Activated naive CD8-positive, alpha-beta T cell treated with anti-CD3 and anti-CD28 coated beads, Interleukin-2, amount 10 ng/mL, durations not matched to agents 7 days and 5 days (primary cell): ENCODE measurements around the gene DLG2. TPM values are rescaled to one million over a fixed set of nuclear protein-coding genes. Genes with fewer than 3 reads are reported as not detected.

Experiments used
- ATAC-seq: fragments of 150-1000 bp; cut with Tn5 transposase; one replicate; pipeline ENCODE4 v1.10.0; 2021; ENCODE audit warnings: low read depth, moderate library complexity
- POLR2A ChIA-PET: fragments of 350-600 bp; sonication (Branson Sonifier 250); formaldehyde crosslinking; loops from one replicate; lab custom pipeline; 2021; ENCODE audit warnings: antibody characterized with exemption; lab: Charles Lee
- DNase-seq: peaks from one replicate; pipeline ENCODE4 v3.0.0; 2021
- H3K27ac Mint-ChIP-seq: one replicate; pipeline ENCODE4 v1.8.0; 2022; ENCODE audit warnings: mild to moderate bottlenecking, mixed read lengths
- H3K27me3 Mint-ChIP-seq: one replicate; pipeline ENCODE4 v1.8.0; 2022; ENCODE audit warnings: mild to moderate bottlenecking, moderate library complexity, mixed read lengths
- H3K36me3 Mint-ChIP-seq: one replicate; pipeline ENCODE4 v1.8.0; 2021; ENCODE audit warnings: mild to moderate bottlenecking, mixed read lengths
- H3K4me1 Mint-ChIP-seq: one replicate; pipeline ENCODE4 v1.8.0; 2021; ENCODE audit warnings: mixed read lengths
- H3K4me3 Mint-ChIP-seq: one replicate; pipeline ENCODE4 v1.8.0; 2022; ENCODE audit warnings: mild to moderate bottlenecking, moderate library complexity, mixed read lengths
- H3K9me3 Mint-ChIP-seq: one replicate; pipeline ENCODE4 v1.8.0; 2021; ENCODE audit warnings: mixed read lengths
- total RNA-seq, 2 experiments: library from RNA; stranded (reverse); gene quantifications; one replicate each; pipeline ENCODE4 v1.2.3, GENCODE V29; 2021

Gene DLG2
- total RNA-seq, 2 experiments from 2014 or later, result 2.6 to 3.4 TPM

DNA sequence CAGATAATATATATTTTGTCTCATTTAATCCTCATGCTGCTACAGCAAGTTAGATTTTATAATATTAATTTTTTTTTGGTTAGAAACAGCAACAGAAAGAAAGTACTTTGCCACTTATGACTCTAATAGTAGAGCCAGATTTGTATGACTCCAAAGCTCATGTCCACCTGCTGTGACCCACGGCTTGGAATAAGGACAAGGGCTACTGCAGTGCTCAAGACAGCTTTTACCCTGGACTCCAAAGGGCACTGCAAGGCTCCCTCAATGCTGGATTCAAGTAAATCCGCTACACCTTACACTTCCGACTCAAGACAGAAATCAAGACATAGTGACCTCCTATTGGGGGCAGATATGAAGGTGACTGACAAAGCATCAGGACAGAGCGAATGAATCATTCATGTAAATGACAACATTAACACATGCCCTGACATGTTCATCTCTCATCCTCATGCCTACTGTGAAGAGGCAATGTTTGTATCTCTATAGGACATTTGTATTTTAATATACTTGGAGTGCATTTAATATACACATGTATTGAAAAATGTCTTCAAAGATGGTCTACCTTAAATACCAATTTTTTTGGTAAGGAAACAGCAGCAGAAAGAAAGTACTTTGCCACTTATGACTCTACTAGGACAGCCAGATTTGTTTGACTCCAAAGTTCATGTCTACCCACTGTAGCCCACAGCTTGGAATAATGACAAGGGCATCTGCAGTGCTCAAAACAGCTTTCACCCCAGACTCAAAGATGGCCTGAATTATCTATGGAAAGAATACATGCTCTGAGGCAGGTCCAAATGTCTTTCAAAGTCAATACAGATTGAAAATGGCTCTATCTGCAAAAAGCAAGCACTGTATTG lies 1965.4 kb downstream of the DLG2 start:
- DNase-seq (no peak), ATAC-seq (no peak)
- H3K9me3 Mint-ChIP-seq, result no peaks in the 10 kb centered on the region
- H3K4me1 Mint-ChIP-seq, result no peaks in the 10 kb centered on the region
- H3K36me3 Mint-ChIP-seq, result no peaks in the 10 kb centered on the region
- POLR2A ChIA-PET, result no interaction called here
- no peak overlapping the region for H3K4me3 Mint-ChIP-seq
- peaks cover 2% of the 10 kb centered on the region for H3K27me3 Mint-ChIP-seq
- H3K27ac Mint-ChIP-seq, result no peak overlapping the region

DNA sequence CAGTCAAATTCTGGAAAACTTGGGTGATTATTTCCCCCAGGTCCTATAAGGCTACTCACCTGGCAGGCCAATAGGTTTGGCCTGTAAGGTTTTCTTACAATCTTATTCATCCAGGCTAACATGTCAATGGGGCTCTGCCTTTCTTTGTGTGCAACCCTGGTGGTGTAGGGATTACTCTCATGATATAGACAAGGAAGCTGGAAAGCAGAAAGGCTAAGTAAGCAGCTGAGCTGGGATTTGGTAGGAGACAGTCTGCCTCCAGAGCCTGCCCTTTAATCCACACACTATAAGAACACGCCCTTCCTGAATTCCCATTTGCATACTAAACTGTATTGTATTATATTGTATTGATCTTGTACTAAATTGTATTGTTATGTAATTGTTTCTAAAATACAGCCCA lies 1967.7 kb downstream of the DLG2 start:
- Mint-ChIP-seq H3K9me3 (no peaks in the 10 kb centered on the region), H3K36me3 (no peaks in the 10 kb centered on the region), H3K27ac (no peak overlapping the region), H3K4me3 (no peak overlapping the region), H3K27me3 (peaks cover 2% of the 10 kb centered on the region), H3K4me1 (no peaks in the 10 kb centered on the region)
- POLR2A ChIA-PET, result no interaction called here
- DNase-seq, result no peak
- no peak for ATAC-seq

DNA sequence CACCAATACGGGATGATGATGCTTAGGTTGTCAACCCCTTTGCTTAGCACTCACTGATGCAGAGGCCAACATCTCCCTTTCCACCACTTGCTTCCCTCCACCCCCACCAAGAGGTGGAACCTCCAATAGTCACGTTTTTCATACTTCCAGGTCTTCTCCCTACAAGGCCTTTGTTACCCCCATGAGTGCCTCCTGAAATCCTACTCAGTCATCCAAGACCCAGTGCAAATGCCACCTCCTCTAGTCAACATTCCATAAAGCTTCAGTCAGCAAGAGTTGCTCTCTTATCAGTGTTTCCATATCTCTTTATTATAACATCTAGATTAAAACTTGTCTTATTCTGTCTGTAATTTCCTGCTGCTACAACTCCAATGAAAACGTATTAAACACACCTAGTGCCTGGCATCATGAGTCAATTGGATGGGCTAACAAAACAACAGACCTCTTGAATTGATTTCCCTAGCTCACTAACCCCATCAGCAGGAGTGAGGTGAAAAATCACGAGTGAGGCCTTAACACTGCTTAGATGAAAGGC lies 1970.3 kb downstream of the DLG2 start:
- H3K36me3 Mint-ChIP-seq, result no peaks in the 10 kb centered on the region
- no peak overlapping the region for H3K4me3 Mint-ChIP-seq
- POLR2A ChIA-PET, result no interaction called here
- peaks cover 2% of the 10 kb centered on the region for H3K27me3 Mint-ChIP-seq
- DNase-seq, result no peak
- ATAC-seq, result no peak
- no peaks in the 10 kb centered on the region for H3K9me3 Mint-ChIP-seq
- no peak overlapping the region for H3K27ac Mint-ChIP-seq
- no peaks in the 10 kb centered on the region for H3K4me1 Mint-ChIP-seq

DNA sequence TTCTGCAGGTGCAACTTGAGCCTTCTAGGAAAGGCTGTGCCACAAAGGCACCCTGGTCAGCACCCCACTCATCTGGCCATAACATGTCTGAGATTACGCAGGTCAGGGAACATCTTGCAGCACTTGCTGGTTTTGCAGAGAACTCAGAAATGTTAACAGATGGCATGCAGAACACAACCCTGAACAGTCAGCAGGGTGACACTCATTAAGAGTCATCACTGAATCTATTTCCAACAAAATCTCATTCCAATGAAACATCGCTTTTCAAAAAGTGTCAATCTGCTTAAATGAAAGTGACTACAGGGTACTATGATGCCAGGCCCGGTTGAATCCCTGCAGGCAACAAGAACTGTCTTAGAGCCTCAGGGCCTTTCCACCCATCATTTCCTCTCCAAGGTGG lies 1971.2 kb downstream of the DLG2 start:
- no peak for DNase-seq
- H3K4me3 Mint-ChIP-seq, result no peak overlapping the region
- no peaks in the 10 kb centered on the region for H3K9me3 Mint-ChIP-seq
- H3K27me3 Mint-ChIP-seq, result no peaks in the 10 kb centered on the region
- no peak overlapping the region for H3K27ac Mint-ChIP-seq
- POLR2A ChIA-PET, result no interaction called here
- no peaks in the 10 kb centered on the region for H3K4me1 Mint-ChIP-seq
- no peak for ATAC-seq
- no peaks in the 10 kb centered on the region for H3K36me3 Mint-ChIP-seq

DNA sequence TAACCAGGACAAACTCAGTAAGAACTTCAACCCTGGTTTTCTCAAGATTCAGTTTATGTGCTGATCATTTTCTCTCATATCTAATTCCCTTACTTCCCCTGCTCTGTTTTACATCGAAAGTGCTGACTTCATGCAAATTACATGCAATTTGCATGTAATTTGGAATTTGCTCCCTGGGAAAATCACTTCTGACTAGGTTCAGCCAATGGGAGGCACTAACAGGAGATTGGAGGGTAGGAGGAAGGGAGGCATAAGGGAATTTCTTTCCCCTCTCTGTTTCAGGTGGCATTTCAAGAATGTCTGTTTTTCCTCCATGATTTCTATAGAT lies 1977.7 kb downstream of the DLG2 start:
- Mint-ChIP-seq H3K9me3 (no peaks in the 10 kb centered on the region), H3K4me1 (no peaks in the 10 kb centered on the region), H3K27me3 (no peaks in the 10 kb centered on the region), H3K36me3 (no peaks in the 10 kb centered on the region), H3K4me3 (no peak overlapping the region), H3K27ac (no peak overlapping the region)
- no peak for ATAC-seq
- POLR2A ChIA-PET, result no interaction called here
- no peak for DNase-seq

DNA sequence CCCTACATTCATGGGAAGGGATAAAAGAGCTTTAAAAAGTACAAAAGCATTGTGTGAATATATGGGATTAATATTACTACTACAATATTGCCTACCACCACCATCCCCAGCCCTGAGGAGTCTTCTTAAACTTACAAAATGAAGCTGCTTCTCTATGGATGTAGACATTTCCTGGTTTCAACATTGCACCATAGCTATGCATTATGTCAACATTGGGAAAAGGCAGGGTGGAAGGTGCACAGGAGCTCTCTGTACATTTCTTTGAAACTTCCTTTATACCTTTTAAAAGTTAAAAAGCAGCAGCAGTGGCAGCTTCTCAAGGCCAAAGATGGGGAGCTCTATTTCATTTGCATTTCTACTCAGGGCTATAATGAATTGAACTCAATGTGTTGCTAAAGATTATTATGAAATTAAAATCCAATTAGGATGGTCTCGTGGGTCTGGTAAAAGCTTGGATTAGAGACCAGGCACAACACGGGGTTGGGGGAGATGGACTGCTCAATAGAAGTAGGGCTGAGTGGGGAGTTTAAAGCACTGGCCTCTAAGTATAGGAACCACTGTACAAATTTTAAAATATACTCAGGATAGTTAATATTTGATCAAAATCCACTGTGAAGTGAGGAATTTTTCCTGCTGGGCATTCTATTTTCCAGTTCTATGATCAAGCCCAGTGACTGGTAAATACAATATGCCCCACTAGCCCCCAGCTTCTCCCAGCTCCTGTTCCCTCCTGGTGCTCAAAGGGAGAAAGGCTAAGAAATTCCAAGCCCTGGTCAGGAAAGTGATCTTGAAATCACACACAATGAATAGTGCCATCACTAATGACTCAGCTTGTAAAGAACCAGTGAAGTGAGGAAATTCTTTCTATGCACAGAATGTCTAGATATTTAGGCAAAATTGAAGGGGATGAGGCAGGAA lies 1978.3 kb downstream of the DLG2 start:
- H3K36me3 Mint-ChIP-seq, result no peaks in the 10 kb centered on the region
- DNase-seq (no peak), ATAC-seq (no peak)
- H3K27me3 Mint-ChIP-seq, result no peaks in the 10 kb centered on the region
- POLR2A ChIA-PET, result no interaction called here
- H3K4me1 Mint-ChIP-seq, result no peaks in the 10 kb centered on the region
- H3K9me3 Mint-ChIP-seq, result no peaks in the 10 kb centered on the region
- no peak overlapping the region for H3K27ac Mint-ChIP-seq
- H3K4me3 Mint-ChIP-seq, result no peak overlapping the region

DNA sequence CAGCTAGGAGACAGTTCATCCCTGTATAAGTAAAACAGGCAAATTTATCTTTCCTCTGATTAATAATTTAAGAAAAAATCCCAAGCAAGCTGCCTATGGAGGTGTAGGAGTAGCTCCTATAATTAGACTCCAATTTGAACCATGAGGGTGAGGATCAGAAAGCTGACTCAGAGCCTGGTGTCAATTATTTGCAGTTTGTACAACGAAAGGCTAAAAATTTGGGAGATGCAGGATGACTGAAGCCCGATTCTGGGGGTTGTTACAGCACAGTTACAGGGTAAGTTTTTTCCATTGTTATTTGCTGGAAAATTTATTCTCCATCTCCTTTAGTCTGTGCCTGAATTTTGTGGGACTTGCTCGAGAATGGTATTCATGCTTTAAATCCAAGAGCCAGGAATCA lies 1981.6 kb downstream of the DLG2 start:
- no peak for ATAC-seq
- POLR2A ChIA-PET, result no interaction called here
- H3K4me1 Mint-ChIP-seq, result no peaks in the 10 kb centered on the region
- DNase-seq, result no peak
- no peak overlapping the region for H3K4me3 Mint-ChIP-seq
- H3K9me3 Mint-ChIP-seq, result no peaks in the 10 kb centered on the region
- peaks cover 6% of the 10 kb centered on the region for H3K27me3 Mint-ChIP-seq
- no peaks in the 10 kb centered on the region for H3K36me3 Mint-ChIP-seq
- no peak overlapping the region for H3K27ac Mint-ChIP-seq

DNA sequence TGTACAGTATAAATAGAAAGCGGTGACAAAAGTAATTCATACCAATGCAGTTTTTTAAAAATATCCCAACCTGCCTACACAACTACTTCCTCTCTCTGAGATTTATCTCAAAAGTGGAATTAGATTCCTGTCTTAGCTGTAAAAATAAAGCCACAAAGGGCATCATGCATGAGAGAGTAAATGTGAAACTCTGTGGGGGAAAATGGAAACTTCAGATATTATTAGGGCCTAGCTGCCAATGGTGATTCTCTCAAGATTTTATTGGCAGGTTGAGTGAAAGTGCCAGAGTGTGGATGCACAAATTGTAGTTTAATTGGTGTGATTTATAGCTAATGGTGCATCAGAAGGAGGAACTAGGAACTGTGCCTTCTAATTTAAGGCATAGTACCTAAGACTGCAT lies 1984.0 kb downstream of the DLG2 start:
- Mint-ChIP-seq H3K27me3 (peaks cover 6% of the 10 kb centered on the region), H3K27ac (no peak overlapping the region), H3K36me3 (no peaks in the 10 kb centered on the region), H3K4me3 (no peak overlapping the region), H3K4me1 (no peaks in the 10 kb centered on the region), H3K9me3 (no peaks in the 10 kb centered on the region)
- ATAC-seq, result no peak
- DNase-seq, result no peak
- POLR2A ChIA-PET, result no interaction called here

DNA sequence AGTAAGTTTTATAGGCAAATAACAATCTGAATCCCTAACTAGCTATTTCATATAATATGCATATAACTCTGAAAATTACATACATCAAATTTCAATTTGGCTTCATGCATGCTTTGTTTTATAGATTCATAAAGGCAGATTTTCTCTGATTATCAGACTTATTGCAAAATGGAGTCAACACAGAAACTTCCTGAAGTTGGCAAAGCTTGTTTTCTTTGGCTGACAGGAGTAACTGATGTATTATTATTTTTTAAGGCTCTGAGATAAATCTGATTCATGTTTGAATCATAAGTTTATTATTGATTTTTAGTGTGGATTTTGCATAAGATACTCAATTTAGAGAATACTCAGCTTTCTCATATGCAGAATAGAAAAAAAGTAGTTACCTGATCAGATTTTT lies 1984.6 kb downstream of the DLG2 start:
- DNase-seq (no peak), ATAC-seq (no peak)
- Mint-ChIP-seq H3K36me3 (no peaks in the 10 kb centered on the region), H3K4me1 (no peaks in the 10 kb centered on the region), H3K27ac (no peak overlapping the region), H3K27me3 (peaks cover 6% of the 10 kb centered on the region), H3K4me3 (no peak overlapping the region), H3K9me3 (no peaks in the 10 kb centered on the region)
- POLR2A ChIA-PET, result no interaction called here

DNA sequence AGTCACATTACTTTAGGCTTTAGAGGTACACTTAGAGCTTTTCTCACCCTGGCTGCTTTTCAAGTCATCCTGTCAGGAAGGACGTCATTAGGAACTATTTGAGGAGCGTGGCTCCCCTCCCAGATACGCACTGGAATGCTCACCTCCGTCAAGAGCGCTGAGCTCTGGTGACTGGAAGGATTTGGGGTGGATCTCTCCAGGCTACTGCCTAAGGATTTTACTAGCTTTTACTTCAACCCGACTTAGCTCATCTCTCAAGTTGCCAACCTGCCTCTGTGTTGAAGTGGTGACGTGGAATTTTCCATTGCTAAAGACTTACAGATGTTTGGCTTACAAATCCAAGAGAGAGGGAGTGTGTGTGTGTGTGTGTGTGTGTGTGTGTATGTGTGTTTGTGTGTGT lies 1985.6 kb downstream of the DLG2 start:
- H3K27ac Mint-ChIP-seq, result no peak overlapping the region
- H3K36me3 Mint-ChIP-seq, result no peaks in the 10 kb centered on the region
- H3K4me3 Mint-ChIP-seq, result no peak overlapping the region
- POLR2A ChIA-PET, result no interaction called here
- peaks cover 6% of the 10 kb centered on the region for H3K27me3 Mint-ChIP-seq
- H3K9me3 Mint-ChIP-seq, result no peaks in the 10 kb centered on the region
- H3K4me1 Mint-ChIP-seq, result no peaks in the 10 kb centered on the region
- DNase-seq (no peak), ATAC-seq (no peak)

DNA sequence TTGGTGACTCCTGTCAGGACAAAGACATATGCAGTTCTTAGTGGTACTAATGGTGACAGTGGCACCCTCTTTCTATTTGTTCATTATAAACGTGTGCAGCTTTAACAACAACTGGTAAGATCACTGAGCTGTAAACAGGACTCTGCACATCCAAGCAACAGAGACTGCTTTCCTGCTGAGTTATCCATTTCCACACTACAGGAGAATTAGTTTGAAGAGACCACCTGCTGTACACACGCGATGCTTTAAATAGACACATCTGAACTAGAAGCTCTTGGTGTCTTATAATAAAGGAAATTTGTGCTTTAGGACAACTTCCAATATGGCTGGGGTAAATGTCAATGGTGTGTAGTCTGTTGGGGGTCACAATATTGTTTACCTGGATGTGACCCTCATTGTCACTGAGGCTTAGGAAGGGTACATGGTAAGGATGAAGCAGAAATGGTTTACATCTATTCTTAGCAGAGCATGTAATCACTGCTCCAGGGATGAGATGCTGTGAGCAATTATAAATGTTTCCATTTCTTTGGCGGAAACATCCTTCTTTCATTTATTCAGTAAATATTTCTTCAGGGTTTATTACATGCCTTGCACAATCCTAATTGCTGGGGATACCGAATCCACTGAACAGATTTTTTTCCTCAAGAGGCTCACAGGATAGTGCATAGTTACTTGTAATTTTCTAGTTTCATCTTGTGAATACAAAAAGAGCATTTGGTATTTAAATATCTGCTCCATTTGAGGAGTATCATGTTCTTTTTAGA lies 1987.0 kb downstream of the DLG2 start:
- POLR2A ChIA-PET, result no interaction called here
- Mint-ChIP-seq H3K27me3 (peaks cover 6% of the 10 kb centered on the region), H3K36me3 (no peaks in the 10 kb centered on the region), H3K4me3 (no peak overlapping the region), H3K4me1 (no peaks in the 10 kb centered on the region), H3K9me3 (no peaks in the 10 kb centered on the region), H3K27ac (no peak overlapping the region)
- DNase-seq (no peak), ATAC-seq (no peak)

DNA sequence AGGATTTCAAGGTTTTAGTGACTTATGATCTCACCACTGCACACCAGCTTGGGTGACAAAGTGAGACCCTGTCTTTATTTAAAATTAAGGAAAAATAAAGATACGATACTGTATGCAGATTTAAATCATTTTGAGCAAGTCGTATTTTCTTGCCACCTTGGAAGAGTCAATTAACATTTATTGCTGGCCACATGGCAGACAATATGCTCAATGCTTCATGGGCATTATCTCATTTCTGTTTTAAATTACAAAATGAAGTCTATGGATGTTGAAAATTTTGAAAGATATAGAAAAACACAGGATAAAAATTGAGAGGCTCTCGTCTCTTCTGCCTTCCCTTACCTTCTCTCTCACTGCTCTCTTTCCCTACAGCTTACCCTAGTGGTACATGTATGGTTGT lies 1992.0 kb downstream of the DLG2 start:
- no peak for DNase-seq
- Mint-ChIP-seq H3K27ac (no peak overlapping the region), H3K36me3 (no peaks in the 10 kb centered on the region), H3K4me3 (no peak overlapping the region), H3K9me3 (no peaks in the 10 kb centered on the region), H3K4me1 (no peaks in the 10 kb centered on the region), H3K27me3 (no peaks in the 10 kb centered on the region)
- POLR2A ChIA-PET, result no interaction called here
- no peak for ATAC-seq

DNA sequence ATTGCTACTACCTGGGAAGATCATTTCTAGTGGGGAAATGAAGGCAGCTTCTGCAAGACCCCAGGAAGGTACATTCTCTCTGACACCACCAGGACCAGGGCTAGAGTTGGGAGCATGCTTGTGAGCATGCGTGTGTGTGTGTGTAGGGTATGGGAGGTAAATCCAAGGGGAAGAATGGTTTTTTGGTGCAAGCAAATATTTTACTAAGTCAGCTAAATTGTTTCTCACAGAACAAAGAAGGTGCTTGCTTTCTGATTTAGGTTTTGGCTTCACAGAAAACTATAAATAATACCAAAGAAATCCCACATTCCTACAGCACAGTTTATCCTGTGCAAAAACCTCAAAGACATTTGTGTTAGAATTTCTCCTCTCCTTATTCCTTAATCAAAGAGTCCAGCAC lies 1996.9 kb downstream of the DLG2 start:
- no peaks in the 10 kb centered on the region for H3K36me3 Mint-ChIP-seq
- POLR2A ChIA-PET, result no interaction called here

More for the DNA sequence above, 1996.9 kb downstream of the DLG2 start:
- Mint-ChIP-seq H3K4me3 (no peak overlapping the region), H3K27ac (no peak overlapping the region), H3K9me3 (no peaks in the 10 kb centered on the region), H3K4me1 (no peaks in the 10 kb centered on the region), H3K27me3 (no peaks in the 10 kb centered on the region)
- ATAC-seq, result no peak
- no peak for DNase-seq
